ENCODE results near the gene KPNA6. TPM values are rescaled to one million over a fixed set of nuclear protein-coding genes. Genes with fewer than 3 reads are reported as not detected.
A peak's percentile ranks its signal among the peaks of the same experiment; 100 is the strongest.

The KPNA6 gene
- total and polyA plus RNA-seq, 2 of the 13 experiments (the other 11 are each of a cell fraction or from before 2014, with no cell fraction given): 22.0 to 47.5 TPM

DNA sequence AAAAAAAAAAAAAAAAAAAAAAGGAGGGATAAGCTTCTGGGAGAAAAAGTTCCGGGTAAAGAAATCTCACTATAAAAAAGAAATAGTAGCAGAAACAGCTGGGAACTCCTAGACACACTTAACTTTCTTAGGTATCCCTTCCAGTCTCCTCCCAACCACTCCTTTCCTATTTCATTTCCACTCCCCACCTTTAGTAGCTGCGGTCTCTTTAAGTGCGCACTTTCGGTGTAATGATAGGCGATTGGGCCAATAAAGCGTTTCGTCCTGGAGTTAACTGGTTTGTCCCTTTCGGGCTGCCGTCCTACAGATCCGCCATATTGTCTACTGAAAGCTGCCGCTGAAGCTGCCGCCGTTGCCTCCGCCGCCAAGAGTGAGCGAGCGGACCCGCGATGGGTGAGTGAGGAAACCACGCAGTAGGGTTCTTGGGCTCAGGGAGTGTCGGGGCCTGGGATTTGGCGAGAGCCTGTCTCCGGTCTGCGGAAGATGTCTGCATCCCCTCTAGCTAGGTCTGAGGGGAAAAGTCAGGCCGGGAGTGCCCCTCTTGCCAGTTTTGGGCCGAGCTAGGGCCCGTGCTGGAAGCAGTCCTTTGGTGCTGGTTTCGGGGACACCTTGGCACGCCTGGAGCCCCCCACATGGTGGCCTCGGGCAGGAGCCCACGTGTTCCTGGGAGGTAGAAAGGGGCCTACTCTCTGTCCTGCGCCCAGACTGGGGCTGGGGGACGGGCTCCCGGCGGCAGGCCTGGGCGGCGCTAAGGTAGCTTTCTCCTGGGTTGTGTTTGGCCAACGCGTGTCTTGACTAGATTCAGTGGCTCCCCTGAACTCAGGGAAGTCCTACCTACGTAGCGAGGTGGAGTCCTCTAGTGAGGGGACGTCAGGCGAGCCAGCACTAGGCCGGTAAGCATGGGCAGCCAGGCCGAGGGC, at the start of gene KPNA6 (continued):
- TF ChIP-seq FIP1L1 (IDR thresholded peaks at IDR 0.05; ENCODE audit: borderline replicate concordance, insufficient read depth, low read depth, low read length) (no peak), MED1 (CRISPR knock-in tag; IDR thresholded peaks at IDR 0.05) (peak; percentile 71), HOXA5 (CRISPR knock-in tag; IDR thresholded peaks at IDR 0.05) (peak; percentile 22; the same call in 1 of the 2 replicates), ZMYM3 (CRISPR knock-in tag; IDR thresholded peaks at IDR 0.05) (peak; percentile 55; the same call in 1 of the 2 replicates), ZNF546 (CRISPR knock-in tag; conservative IDR thresholded peaks at IDR 0.05) (no peak), NFE2 (CRISPR knock-in tag; IDR thresholded peaks at IDR 0.05) (no peak), ZNF501 (CRISPR knock-in tag; IDR thresholded peaks at IDR 0.05) (peak; percentile 89), CBX5 (CRISPR knock-in tag; IDR thresholded peaks at IDR 0.05; ENCODE audit: borderline replicate concordance) (peak; percentile 78; the same call in 1 of the 2 replicates), GZF1 (CRISPR knock-in tag; IDR thresholded peaks at IDR 0.05) (no peak), JUN (CRISPR knock-in tag; IDR thresholded peaks at IDR 0.05) (no peak)
- TF ChIP-seq, protein P1, sequence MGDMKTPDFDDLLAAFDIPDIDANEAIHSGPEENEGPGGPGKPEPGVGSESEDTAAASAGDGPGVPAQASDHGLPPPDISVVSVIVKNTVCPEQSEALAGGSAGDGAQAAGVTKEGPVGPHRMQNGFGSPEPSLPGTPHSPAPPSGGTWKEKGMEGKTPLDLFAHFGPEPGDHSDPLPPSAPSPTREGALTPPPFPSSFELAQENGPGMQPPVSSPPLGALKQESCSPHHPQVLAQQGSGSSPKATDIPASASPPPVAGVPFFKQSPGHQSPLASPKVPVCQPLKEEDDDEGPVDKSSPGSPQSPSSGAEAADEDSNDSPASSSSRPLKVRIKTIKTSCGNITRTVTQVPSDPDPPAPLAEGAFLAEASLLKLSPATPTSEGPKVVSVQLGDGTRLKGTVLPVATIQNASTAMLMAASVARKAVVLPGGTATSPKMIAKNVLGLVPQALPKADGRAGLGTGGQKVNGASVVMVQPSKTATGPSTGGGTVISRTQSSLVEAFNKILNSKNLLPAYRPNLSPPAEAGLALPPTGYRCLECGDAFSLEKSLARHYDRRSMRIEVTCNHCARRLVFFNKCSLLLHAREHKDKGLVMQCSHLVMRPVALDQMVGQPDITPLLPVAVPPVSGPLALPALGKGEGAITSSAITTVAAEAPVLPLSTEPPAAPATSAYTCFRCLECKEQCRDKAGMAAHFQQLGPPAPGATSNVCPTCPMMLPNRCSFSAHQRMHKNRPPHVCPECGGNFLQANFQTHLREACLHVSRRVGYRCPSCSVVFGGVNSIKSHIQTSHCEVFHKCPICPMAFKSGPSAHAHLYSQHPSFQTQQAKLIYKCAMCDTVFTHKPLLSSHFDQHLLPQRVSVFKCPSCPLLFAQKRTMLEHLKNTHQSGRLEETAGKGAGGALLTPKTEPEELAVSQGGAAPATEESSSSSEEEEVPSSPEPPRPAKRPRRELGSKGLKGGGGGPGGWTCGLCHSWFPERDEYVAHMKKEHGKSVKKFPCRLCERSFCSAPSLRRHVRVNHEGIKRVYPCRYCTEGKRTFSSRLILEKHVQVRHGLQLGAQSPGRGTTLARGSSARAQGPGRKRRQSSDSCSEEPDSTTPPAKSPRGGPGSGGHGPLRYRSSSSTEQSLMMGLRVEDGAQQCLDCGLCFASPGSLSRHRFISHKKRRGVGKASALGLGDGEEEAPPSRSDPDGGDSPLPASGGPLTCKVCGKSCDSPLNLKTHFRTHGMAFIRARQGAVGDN (CRISPR knock-in tag; IDR thresholded peaks at IDR 0.05): peak; percentile 85
- TF ChIP-seq, protein P2, sequence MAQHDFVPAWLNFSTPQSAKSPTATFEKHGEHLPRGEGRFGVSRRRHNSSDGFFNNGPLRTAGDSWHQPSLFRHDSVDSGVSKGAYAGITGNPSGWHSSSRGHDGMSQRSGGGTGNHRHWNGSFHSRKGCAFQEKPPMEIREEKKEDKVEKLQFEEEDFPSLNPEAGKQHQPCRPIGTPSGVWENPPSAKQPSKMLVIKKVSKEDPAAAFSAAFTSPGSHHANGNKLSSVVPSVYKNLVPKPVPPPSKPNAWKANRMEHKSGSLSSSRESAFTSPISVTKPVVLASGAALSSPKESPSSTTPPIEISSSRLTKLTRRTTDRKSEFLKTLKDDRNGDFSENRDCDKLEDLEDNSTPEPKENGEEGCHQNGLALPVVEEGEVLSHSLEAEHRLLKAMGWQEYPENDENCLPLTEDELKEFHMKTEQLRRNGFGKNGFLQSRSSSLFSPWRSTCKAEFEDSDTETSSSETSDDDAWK (CRISPR knock-in tag; IDR thresholded peaks at IDR 0.05): no peak
- TF ChIP-seq, protein P3, sequence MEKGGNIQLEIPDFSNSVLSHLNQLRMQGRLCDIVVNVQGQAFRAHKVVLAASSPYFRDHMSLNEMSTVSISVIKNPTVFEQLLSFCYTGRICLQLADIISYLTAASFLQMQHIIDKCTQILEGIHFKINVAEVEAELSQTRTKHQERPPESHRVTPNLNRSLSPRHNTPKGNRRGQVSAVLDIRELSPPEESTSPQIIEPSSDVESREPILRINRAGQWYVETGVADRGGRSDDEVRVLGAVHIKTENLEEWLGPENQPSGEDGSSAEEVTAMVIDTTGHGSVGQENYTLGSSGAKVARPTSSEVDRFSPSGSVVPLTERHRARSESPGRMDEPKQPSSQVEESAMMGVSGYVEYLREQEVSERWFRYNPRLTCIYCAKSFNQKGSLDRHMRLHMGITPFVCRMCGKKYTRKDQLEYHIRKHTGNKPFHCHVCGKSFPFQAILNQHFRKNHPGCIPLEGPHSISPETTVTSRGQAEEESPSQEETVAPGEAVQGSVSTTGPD (CRISPR knock-in tag; IDR thresholded peaks at IDR 0.05): no peak
- TF ChIP-seq, protein P4, sequence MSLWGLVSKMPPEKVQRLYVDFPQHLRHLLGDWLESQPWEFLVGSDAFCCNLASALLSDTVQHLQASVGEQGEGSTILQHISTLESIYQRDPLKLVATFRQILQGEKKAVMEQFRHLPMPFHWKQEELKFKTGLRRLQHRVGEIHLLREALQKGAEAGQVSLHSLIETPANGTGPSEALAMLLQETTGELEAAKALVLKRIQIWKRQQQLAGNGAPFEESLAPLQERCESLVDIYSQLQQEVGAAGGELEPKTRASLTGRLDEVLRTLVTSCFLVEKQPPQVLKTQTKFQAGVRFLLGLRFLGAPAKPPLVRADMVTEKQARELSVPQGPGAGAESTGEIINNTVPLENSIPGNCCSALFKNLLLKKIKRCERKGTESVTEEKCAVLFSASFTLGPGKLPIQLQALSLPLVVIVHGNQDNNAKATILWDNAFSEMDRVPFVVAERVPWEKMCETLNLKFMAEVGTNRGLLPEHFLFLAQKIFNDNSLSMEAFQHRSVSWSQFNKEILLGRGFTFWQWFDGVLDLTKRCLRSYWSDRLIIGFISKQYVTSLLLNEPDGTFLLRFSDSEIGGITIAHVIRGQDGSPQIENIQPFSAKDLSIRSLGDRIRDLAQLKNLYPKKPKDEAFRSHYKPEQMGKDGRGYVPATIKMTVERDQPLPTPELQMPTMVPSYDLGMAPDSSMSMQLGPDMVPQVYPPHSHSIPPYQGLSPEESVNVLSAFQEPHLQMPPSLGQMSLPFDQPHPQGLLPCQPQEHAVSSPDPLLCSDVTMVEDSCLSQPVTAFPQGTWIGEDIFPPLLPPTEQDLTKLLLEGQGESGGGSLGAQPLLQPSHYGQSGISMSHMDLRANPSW (CRISPR knock-in tag; IDR thresholded peaks at IDR 0.05; ENCODE audit: borderline replicate concordance): no peak; the same call in 1 of the 2 replicates
- TF ChIP-seq, protein P5, sequence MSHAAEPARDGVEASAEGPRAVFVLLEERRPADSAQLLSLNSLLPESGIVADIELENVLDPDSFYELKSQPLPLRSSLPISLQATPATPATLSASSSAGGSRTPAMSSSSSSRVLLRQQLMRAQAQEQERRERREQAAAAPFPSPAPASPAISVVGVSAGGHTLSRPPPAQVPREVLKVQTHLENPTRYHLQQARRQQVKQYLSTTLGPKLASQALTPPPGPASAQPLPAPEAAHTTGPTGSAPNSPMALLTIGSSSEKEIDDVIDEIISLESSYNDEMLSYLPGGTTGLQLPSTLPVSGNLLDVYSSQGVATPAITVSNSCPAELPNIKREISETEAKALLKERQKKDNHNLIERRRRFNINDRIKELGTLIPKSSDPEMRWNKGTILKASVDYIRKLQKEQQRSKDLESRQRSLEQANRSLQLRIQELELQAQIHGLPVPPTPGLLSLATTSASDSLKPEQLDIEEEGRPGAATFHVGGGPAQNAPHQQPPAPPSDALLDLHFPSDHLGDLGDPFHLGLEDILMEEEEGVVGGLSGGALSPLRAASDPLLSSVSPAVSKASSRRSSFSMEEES (CRISPR knock-in tag; IDR thresholded peaks at IDR 0.05): peak; percentile 48
